Ascending aorta (tissue), 2 donors: Measurements from ENCODE around the gene IFNGR1. TPM values are rescaled to one million over a fixed set of nuclear protein-coding genes. Genes with fewer than 3 reads are reported as not detected.

ENCODE experiments used
- DNase-seq, 2 donors: peaks; one replicate each; pipeline ENCODE4 v3.0.0-alpha.2; 2019; ENCODE audit warnings: low spot score in 2 of 2
- H3K27ac ChIP-seq, 2 donors: fragments of 200-600 bp; sonication (generic); one replicate each; pipeline ENCODE4 v1.5.1; 2016 to 2017; ENCODE audit warnings: mild to moderate bottlenecking in 1 of 2
- H3K27me3 ChIP-seq: fragments of 200-600 bp; sonication (generic); one replicate; pipeline ENCODE4 v1.5.1; 2017
- H3K36me3 ChIP-seq, 2 donors: fragments of 200-600 bp; sonication (generic); one replicate each; pipeline ENCODE4 v1.5.1; 2016
- H3K4me1 ChIP-seq, 2 donors: fragments of 200-600 bp; sonication (generic); one replicate each; pipeline ENCODE4 v1.5.1; 2016 to 2017; ENCODE audit warnings: mild to moderate bottlenecking in 1 of 2
- H3K4me3 ChIP-seq, 2 donors: fragments of 200-600 bp; sonication (generic); one replicate each; pipeline ENCODE4 v1.5.1; 2016 to 2017; ENCODE audit warnings: mild to moderate bottlenecking in 1 of 2
- H3K9me3 ChIP-seq, 2 donors: fragments of 200-600 bp; sonication (generic); one replicate each; pipeline ENCODE4 v1.5.1; 2016
- intact Hi-C: fragments of 100-400 bp; cut with DNase I; formaldehyde crosslinking; loops from one replicate; pipeline ENCODE4 v1.15.1; 2023
- total RNA-seq: library from RNA; depleted of rRNA; stranded (reverse); fragments of >200 nt; gene quantifications from one replicate; pipeline ENCODE4 v1.1.0, GENCODE V29; 2016
- TF ChIP-seq, protein P1 (sequence below), 3 experiments: fragments of 200-600 bp in 2 of 3; fragments of 450-650 bp in 1 of 3; sonication (generic) in 2 of 3; IDR thresholded peaks; one replicate each; pipeline ENCODE4 v1.5.1; 2016 to 2019; ENCODE audit warnings: antibody characterized with exemption in 3 of 3, mild to moderate bottlenecking in 1 of 3, moderate library complexity in 1 of 3

IFNGR1 gene
- total RNA-seq, 1 donor from 2014 or later, result 47.7 TPM

DNA sequence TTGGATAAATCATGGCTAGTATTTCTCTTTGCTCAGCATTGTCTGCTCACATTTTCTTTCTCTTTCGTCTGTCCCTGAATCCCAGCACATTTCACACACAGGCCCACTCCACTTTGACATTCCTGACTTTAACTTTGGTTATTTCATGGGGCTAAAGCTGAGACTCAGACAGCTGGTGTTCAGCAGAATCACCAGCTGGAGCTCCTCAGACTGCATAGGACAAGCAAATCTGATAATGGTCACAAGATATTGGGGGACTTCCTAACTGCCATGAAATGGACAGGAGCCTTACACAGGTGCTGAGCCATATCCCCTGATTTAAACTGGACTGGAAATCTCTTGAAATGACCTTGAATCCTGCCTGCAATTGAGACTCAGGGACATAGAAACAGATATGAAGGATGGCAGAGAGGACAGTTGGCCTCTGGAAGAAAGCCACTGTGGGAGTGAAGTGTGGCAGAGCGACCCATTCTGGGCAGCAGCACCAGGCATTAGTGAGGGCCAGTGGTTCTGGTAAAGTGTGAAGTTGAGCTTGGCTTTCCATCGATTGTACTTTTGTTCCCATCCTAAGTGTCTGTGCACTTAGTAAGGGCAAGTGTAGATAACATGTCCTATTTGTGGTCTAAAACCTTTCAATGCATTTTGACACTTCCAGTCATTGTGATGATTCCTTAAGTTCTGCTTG is 10.0 kb upstream of the IFNGR1 start:
- Histone ChIP-seq H3K27ac (no peak overlapping the region), H3K27me3 (no peaks in the 10 kb centered on the region), H3K4me1 (peaks cover under 1 to 12% of the 10 kb centered on the region in 2 donors), H3K4me3 (no peak overlapping the region), H3K9me3 (no peaks in the 10 kb centered on the region), H3K36me3 (no peaks in the 10 kb centered on the region)
- intact Hi-C loops, result loop anchor here (10.0 kb wide), 1 partner anchor 644 kb away; no protein-coding TSS in a partner anchor
- no peak for DNase-seq
- TF ChIP-seq, protein P1, sequence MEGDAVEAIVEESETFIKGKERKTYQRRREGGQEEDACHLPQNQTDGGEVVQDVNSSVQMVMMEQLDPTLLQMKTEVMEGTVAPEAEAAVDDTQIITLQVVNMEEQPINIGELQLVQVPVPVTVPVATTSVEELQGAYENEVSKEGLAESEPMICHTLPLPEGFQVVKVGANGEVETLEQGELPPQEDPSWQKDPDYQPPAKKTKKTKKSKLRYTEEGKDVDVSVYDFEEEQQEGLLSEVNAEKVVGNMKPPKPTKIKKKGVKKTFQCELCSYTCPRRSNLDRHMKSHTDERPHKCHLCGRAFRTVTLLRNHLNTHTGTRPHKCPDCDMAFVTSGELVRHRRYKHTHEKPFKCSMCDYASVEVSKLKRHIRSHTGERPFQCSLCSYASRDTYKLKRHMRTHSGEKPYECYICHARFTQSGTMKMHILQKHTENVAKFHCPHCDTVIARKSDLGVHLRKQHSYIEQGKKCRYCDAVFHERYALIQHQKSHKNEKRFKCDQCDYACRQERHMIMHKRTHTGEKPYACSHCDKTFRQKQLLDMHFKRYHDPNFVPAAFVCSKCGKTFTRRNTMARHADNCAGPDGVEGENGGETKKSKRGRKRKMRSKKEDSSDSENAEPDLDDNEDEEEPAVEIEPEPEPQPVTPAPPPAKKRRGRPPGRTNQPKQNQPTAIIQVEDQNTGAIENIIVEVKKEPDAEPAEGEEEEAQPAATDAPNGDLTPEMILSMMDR (IDR thresholded peaks at IDR 0.05), result no peak

DNA sequence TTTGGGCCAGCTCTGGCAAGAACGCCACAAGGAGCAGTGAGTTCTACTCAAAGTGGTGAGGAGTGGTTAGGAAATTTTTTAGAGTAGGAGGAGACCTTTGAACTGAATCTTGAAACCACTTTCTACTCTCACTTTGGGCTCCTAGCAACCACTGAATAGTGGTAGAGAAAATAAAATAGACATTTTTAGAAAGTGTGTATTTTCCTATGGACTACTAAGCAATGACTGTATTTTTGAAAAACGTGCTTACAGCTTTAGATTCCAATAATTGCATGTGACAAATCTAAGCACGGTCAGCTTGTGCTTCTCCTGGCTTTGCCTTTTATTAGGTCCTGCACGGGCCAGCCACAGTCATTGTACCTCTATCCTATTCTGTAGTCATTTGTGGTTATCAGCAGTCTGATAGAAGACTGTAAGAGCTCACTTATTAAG is 8.7 kb upstream of the IFNGR1 start:
- H3K4me1 ChIP-seq, result peaks cover 2 to 19% of the 10 kb centered on the region in 2 donors
- no peak overlapping the region for H3K4me3 ChIP-seq
- no peaks in the 10 kb centered on the region for H3K27me3 ChIP-seq
- H3K9me3 ChIP-seq, result no peaks in the 10 kb centered on the region
- peak overlapping the region; percentile 13 to 83 for H3K27ac ChIP-seq
- intact Hi-C loops, result loop anchor here (10.0 kb wide), 1 partner anchor 643 kb away; no protein-coding TSS in a partner anchor
- DNase-seq, result no peak
- no peaks in the 10 kb centered on the region for H3K36me3 ChIP-seq
- TF ChIP-seq, protein P1 (IDR thresholded peaks at IDR 0.05), result no peak

DNA sequence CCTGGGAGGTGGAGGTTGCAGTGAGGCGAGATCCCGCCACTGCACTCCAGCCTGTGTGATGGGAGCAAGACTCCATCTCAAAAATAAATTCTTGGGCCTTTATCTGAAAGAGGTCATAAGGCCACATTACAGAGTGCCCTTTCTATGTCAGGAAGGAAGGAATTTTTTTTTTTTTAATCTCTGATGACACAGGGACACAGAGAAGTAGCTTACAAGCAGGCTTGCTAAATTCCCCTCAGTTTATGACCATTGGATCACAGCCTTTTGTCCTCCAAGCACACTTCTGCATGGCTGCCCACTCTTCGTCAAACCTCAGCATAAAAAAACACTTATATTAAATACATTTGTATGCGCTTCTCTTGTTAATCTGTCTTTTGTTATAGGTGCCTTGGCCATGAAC is 7.5 kb upstream of the IFNGR1 start:
- no peaks in the 10 kb centered on the region for H3K27me3 ChIP-seq
- intact Hi-C loops, result loop anchor here (10.0 kb wide), 1 partner anchor 642 kb away; no protein-coding TSS in a partner anchor
- no peak overlapping the region for H3K27ac ChIP-seq
- DNase-seq, result no peak
- H3K4me3 ChIP-seq, result no peak overlapping the region
- TF ChIP-seq, protein P1 (IDR thresholded peaks at IDR 0.05), result no peak
- H3K9me3 ChIP-seq, result no peaks in the 10 kb centered on the region
- H3K4me1 ChIP-seq, result peaks cover 2 to 28% of the 10 kb centered on the region in 2 donors
- no peaks in the 10 kb centered on the region for H3K36me3 ChIP-seq

DNA sequence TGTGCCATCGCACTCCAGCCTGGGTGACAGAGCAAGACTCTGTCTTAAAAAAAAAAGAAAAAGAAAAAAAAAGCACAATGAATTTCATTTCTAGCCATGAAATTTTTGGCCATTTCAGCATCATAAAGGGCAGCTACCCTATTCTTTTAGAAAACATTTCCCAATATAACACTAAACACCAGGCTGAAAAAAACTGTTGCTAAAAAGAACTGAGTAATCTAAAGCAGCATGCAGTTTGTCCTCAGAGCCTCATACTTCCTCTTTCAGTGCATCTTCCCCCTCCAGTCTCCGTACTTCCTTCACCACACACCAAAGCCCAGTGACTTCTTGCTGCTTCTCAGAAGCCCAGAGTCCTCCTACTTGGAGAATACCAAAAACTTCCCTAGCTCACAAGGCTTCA is 5.6 kb upstream of the IFNGR1 start:
- H3K27ac ChIP-seq, result peak overlapping the region; percentile 58 to 81
- H3K27me3 ChIP-seq, result no peaks in the 10 kb centered on the region
- DNase-seq, result no peak
- intact Hi-C loops, result loop anchor here (10.0 kb wide), 1 partner anchor 640 kb away; no protein-coding TSS in a partner anchor
- TF ChIP-seq, protein P1 (IDR thresholded peaks at IDR 0.05), result no peak
- peaks cover 2 to 34% of the 10 kb centered on the region in 2 donors for H3K4me1 ChIP-seq
- no peak overlapping the region for H3K4me3 ChIP-seq
- H3K36me3 ChIP-seq, result no peaks in the 10 kb centered on the region
- H3K9me3 ChIP-seq, result no peaks in the 10 kb centered on the region

DNA sequence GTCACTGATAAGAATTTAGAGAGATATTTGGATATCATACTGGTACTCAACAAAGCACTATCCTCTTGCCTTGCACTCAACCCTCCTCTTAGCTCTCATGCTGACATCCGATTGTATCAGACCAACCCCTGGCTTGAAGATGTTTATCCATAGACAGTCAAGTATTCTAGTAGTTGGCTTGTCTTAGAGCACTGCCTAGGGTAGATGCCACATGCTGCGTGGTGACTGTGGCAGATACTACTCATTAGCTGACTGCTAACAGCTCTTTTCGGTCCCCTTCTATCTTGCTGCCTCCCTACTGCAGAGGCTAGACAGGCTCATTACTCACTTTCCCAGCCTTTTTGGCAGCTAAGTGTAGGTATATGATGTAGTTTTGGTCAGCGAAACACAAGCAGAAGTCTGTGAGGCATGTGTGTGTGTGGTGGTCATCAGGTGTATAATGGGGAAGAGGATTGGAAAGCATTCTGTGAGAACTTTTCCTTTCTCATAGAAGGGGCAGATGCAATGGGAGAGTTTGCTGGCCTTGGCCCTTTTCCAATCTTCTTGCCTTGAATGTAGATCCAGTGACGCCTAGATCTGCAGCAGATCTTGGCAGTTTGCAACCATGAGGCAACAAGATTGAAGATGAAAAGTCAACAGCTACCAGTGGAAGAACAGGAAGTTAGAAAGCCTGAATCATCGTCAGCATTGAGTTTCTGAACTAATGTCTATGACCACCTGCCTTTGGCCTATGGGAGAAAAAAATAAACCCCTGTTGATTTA is 4.4 kb upstream of the IFNGR1 start:
- Histone ChIP-seq H3K36me3 (no peaks in the 10 kb centered on the region), H3K27me3 (no peaks in the 10 kb centered on the region), H3K4me1 (peaks cover 2 to 37% of the 10 kb centered on the region in 2 donors), H3K4me3 (peak overlapping the region in 1 of 2 donors; percentile 12), H3K9me3 (no peaks in the 10 kb centered on the region), H3K27ac (peak overlapping the region; percentile 58 to 81)
- TF ChIP-seq, protein P1 (IDR thresholded peaks at IDR 0.05), result no peak
- intact Hi-C loops, result loop anchor here (2.0 to 10.0 kb wide), 2 partner anchors 617 to 639 kb away; no protein-coding TSS in a partner anchor
- DNase-seq, result peak; percentile 26 to 88
